ENCODE data around the gene OPN4. TPM values are rescaled to one million over a fixed set of nuclear protein-coding genes. Genes with fewer than 3 reads are reported as not detected.

OPN4 gene
- total and polyA plus RNA-seq, 9 of the 15 experiments (the other 6 are each of a cell fraction or from before 2014, with no cell fraction given): not detected

GRCh38 chr10:86699541-86699940, 45.2 kb downstream of the OPN4 start:
- POLR2A ChIA-PET: no interaction called here
- Histone ChIP-seq H3K4me3 (no peak overlapping the region), H3K79me2 (ENCODE audit: control insufficient read depth, insufficient read depth, low read length) (no peaks in the 10 kb centered on the region), H3K4me1 (replicated peaks in 1 of 2; ENCODE audit: control insufficient read depth in 2 of 2, insufficient read depth in 2 of 2, low read length in 2 of 2) (peaks cover 0 to 3% of the 10 kb centered on the region in 2 experiments; a peak in 3 of 5 replicates), H3K27me3 (ENCODE audit: control insufficient read depth in 2 of 2, insufficient read depth in 2 of 2, low read length in 2 of 2) (peaks cover 0 to 22% of the 10 kb centered on the region in 2 experiments; a peak in 2 of 5 replicates), H3K9me1 (ENCODE audit: control insufficient read depth, insufficient read depth, low read length) (peaks cover 3% of the 10 kb centered on the region), H3K9me3 (replicated peaks; ENCODE audit: control insufficient read depth, insufficient read depth, low read depth, low read length) (no peaks in the 10 kb centered on the region), H2AFZ (ENCODE audit: low read depth, low read length) (no peak overlapping the region), H3K27ac (ENCODE audit: extremely low read depth, low read depth, low read length) (no peak overlapping the region), H4K20me1 (replicated peaks; ENCODE audit: control insufficient read depth, insufficient read depth, low read length) (no peaks in the 10 kb centered on the region), H3K36me3 (ENCODE audit: control insufficient read depth, insufficient read depth, low read length) (no peaks in the 10 kb centered on the region), H3K4me2 (ENCODE audit: insufficient read depth, low read length) (no peak overlapping the region), H3K9ac (ENCODE audit: insufficient read depth in 1 of 2, low read depth in 2 of 2, low read length in 2 of 2) (no peak overlapping the region)
- CTCF ChIA-PET (ENCODE audit: low intra/inter-chr PET ratio): no interaction called here
- no peak for FAIRE-seq
- no peak for ATAC-seq
- intact Hi-C loops (cut with micrococcal nuclease) (no loop called here), in situ Hi-C loops (cut with MboI) (no loop called here)
- WGBS (ENCODE audit: insufficient coverage, low coverage, missing lambda C conversion rate): 9% methylated on average over 8 of the region's 8 CpGs
- no TSS peak for BruUV-seq (replicated peaks)
- DNase-seq (ENCODE audit: extremely low read depth in 1 of 4, low spot score in 3 of 4): no peak
- TF ChIP-seq SMARCE1 (IDR thresholded peaks at IDR 0.05) (no peak), CTCF (IDR thresholded peaks at IDR 0.05 in 2 of 3, conservative IDR thresholded peaks at IDR 0.05 in 1 of 3; ENCODE audit: insufficient read depth in 2 of 3, low read depth in 1 of 3, low read length in 3 of 3) (no peak), SMAD4 (CRISPR knock-in tag; conservative IDR thresholded peaks at IDR 0.05) (no peak), SMARCC2 (IDR thresholded peaks at IDR 0.05; ENCODE audit: low read depth) (no peak), TSHZ1 (CRISPR knock-in tag; IDR thresholded peaks at IDR 0.05) (no peak), ZFX (CRISPR knock-in tag; IDR thresholded peaks at IDR 0.05) (no peak), POLR3A (IDR thresholded peaks at IDR 0.05; ENCODE audit: borderline replicate concordance, extremely low read depth, insufficient read depth, insufficient read length) (no peak), OTX1 (CRISPR knock-in tag; IDR thresholded peaks at IDR 0.05) (no peak), SNIP1 (IDR thresholded peaks at IDR 0.05; ENCODE audit: low read depth) (no peak), TCFL5 (CRISPR knock-in tag; conservative IDR thresholded peaks at IDR 0.05) (no peak), MECOM (CRISPR knock-in tag; IDR thresholded peaks at IDR 0.05) (no peak), ATF2 (CRISPR knock-in tag; IDR thresholded peaks at IDR 0.05) (no peak)
- TF ChIP-seq, protein P1, sequence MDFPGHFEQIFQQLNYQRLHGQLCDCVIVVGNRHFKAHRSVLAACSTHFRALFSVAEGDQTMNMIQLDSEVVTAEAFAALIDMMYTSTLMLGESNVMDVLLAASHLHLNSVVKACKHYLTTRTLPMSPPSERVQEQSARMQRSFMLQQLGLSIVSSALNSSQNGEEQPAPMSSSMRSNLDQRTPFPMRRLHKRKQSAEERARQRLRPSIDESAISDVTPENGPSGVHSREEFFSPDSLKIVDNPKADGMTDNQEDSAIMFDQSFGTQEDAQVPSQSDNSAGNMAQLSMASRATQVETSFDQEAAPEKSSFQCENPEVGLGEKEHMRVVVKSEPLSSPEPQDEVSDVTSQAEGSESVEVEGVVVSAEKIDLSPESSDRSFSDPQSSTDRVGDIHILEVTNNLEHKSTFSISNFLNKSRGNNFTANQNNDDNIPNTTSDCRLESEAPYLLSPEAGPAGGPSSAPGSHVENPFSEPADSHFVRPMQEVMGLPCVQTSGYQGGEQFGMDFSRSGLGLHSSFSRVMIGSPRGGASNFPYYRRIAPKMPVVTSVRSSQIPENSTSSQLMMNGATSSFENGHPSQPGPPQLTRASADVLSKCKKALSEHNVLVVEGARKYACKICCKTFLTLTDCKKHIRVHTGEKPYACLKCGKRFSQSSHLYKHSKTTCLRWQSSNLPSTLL (IDR thresholded peaks at IDR 0.05): no peak
- TF ChIP-seq, protein P2, sequence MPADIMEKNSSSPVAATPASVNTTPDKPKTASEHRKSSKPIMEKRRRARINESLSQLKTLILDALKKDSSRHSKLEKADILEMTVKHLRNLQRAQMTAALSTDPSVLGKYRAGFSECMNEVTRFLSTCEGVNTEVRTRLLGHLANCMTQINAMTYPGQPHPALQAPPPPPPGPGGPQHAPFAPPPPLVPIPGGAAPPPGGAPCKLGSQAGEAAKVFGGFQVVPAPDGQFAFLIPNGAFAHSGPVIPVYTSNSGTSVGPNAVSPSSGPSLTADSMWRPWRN (IDR thresholded peaks at IDR 0.05; ENCODE audit: low read depth): no peak
